Activated CD4-positive, CD25-positive, alpha-beta regulatory T cell (primary cell): ENCODE data around the gene MAPK8IP3.

Source experiments
- DNase-seq, 4 experiments: peaks; one replicate each; lab custom pipeline; 2025; lab: John Stamatoyannopoulos, UW

Gene MAPK8IP3

GRCh38 chr16:1705688-1706385, at the start of gene MAPK8IP3:
TSS of gene MAPK8IP3 (plus strand) at chr16:1706195. CDS start at chr16:1706340, 145 bp downstream.
- peak; percentile 90 to 95 (median 92) for DNase-seq

- DNase-seq: no peak
Observed at GRCh38 chr16:1656808-1657617, 49.0 kb upstream of the MAPK8IP3 start.

- DNase-seq: no peak
Observed at GRCh38 chr16:1657841-1658240, 48.2 kb upstream of the MAPK8IP3 start.

GRCh38 chr16:1659031-1659430, 47.0 kb upstream of the MAPK8IP3 start:
- no peak for DNase-seq

GRCh38 chr16:1661826-1662225, 44.2 kb upstream of the MAPK8IP3 start:
- no peak for DNase-seq

GRCh38 chr16:1662543-1662942, 43.5 kb upstream of the MAPK8IP3 start:
- DNase-seq: no peak

GRCh38 chr16:1665829-1666228, 40.2 kb upstream of the MAPK8IP3 start:
- no peak for DNase-seq

- no peak for DNase-seq
Observed at GRCh38 chr16:1666316-1666715, 39.7 kb upstream of the MAPK8IP3 start.

- no peak for DNase-seq
Observed at GRCh38 chr16:1667271-1667670, 38.7 kb upstream of the MAPK8IP3 start.

GRCh38 chr16:1667916-1668315, 38.1 kb upstream of the MAPK8IP3 start:
- DNase-seq: no peak

- no peak for DNase-seq
Observed at GRCh38 chr16:1668612-1669319, 37.2 kb upstream of the MAPK8IP3 start.

GRCh38 chr16:1669698-1670097, 36.3 kb upstream of the MAPK8IP3 start:
- no peak for DNase-seq

- DNase-seq: no peak
Observed at GRCh38 chr16:1670371-1670770, 35.6 kb upstream of the MAPK8IP3 start.

GRCh38 chr16:1670866-1671265, 35.1 kb upstream of the MAPK8IP3 start:
- no peak for DNase-seq

- no peak for DNase-seq
Observed at GRCh38 chr16:1673424-1674151, 32.4 kb upstream of the MAPK8IP3 start.

GRCh38 chr16:1674306-1674705, 31.7 kb upstream of the MAPK8IP3 start:
- no peak for DNase-seq

GRCh38 chr16:1674751-1675664, 31.0 kb upstream of the MAPK8IP3 start:
- no peak for DNase-seq

- DNase-seq: no peak
Observed at GRCh38 chr16:1676661-1677060, 29.3 kb upstream of the MAPK8IP3 start.

GRCh38 chr16:1677339-1677738, 28.7 kb upstream of the MAPK8IP3 start:
- no peak for DNase-seq

GRCh38 chr16:1677942-1678499, 28.0 kb upstream of the MAPK8IP3 start, which contains the start of gene JPT2:
TSS of gene JPT2 (plus strand) at chr16:1678279. CDS start at chr16:1678313, 34 bp downstream.
- peak; percentile 90 to 95 (median 92) for DNase-seq
